PC-3 (cell line): Measurements from ENCODE around the gene SMPDL3A. TPM values are rescaled to one million over a fixed set of nuclear protein-coding genes. Genes with fewer than 3 reads are reported as not detected.

ENCODE experiments used
- ATAC-seq: fragments of 200-7000 bp; cut with Tn5 transposase; 2 replicates; pipeline ENCODE4 v1.9.1; 2020; ENCODE audit warnings: mild to moderate bottlenecking, moderate library complexity
- BruUV-seq: library from RNA; stranded (reverse); fragments of 400-500 nt; replicated peaks from 2 replicates; lab custom pipeline; 2021; lab: Mats Ljungman, UMichigan
- CTCF ChIA-PET: fragments of 300-600 bp; sonication (Branson Sonifier 250); formaldehyde crosslinking; loops from one replicate; lab custom pipeline; 2022; ENCODE audit warnings: antibody characterized with exemption; lab: Charles Lee
- POLR2A ChIA-PET: fragments of 300-600 bp; sonication (Branson Sonifier 250); formaldehyde crosslinking; loops from one replicate; lab custom pipeline; 2022; ENCODE audit warnings: antibody characterized with exemption; ENCODE audit not compliant: unreplicated experiment; lab: Charles Lee
- DNase-seq: peaks from one replicate; pipeline ENCODE4 v3.0.0-alpha.2; 2015
- H2AFZ ChIP-seq: fragments of 300-600 bp; sonication (generic); 2 replicates; pipeline ENCODE4 v1.6.0; 2016; ENCODE audit warnings: antibody characterized with exemption, low read length
- H3F3A ChIP-seq: fragments of 300-600 bp; sonication (generic); one replicate; pipeline ENCODE4 v1.6.0; 2017; ENCODE audit warnings: antibody characterized with exemption, low read length, control low read depth, mild to moderate bottlenecking; ENCODE audit not compliant: unreplicated experiment
- H3K27ac ChIP-seq: fragments of 300-600 bp; sonication (generic); 2 replicates; pipeline ENCODE4 v1.5.1; 2016; ENCODE audit warnings: mild to moderate bottlenecking, low read length
- H3K27me3 ChIP-seq: fragments of 300-600 bp; sonication (generic); 2 replicates; pipeline ENCODE4 v1.6.1; 2016; ENCODE audit warnings: low read length, mixed read lengths
- H3K36me3 ChIP-seq: fragments of 300-600 bp; sonication (generic); 2 replicates; pipeline ENCODE4 v1.6.1; 2016; ENCODE audit warnings: low read depth, mixed run types, low read length, mixed read lengths
- H3K4me1 ChIP-seq: fragments of 300-600 bp; sonication (generic); 2 replicates; pipeline ENCODE4 v1.5.1; 2016; ENCODE audit warnings: low read length; ENCODE audit not compliant: insufficient read depth
- H3K4me2 ChIP-seq: fragments of 300-600 bp; sonication (generic); 2 replicates; pipeline ENCODE4 v1.6.0; 2016; ENCODE audit warnings: low read length
- H3K4me3 ChIP-seq: fragments of 300-600 bp; sonication (generic); 2 replicates; pipeline ENCODE4 v1.5.1; 2016; ENCODE audit warnings: mild to moderate bottlenecking, low read length, mixed read lengths
- H3K79me2 ChIP-seq: fragments of 300-600 bp; sonication (generic); 2 replicates; pipeline ENCODE4 v1.6.1; 2017; ENCODE audit warnings: low read length, mixed read lengths
- H3K9ac ChIP-seq: fragments of 300-600 bp; sonication (generic); 2 replicates; pipeline ENCODE4 v1.6.0; 2016; ENCODE audit warnings: mild to moderate bottlenecking, low read length
- H3K9me2 ChIP-seq: fragments of 300-600 bp; sonication (generic); replicated peaks from 2 replicates; pipeline ENCODE4 v1.6.1; 2016; ENCODE audit warnings: mixed run types, low read length, mixed read lengths
- H3K9me3 ChIP-seq: fragments of 300-600 bp; sonication (generic); 2 replicates; pipeline ENCODE4 v1.6.1; 2016; ENCODE audit warnings: low read length, mixed read lengths
- H4K20me1 ChIP-seq: fragments of 300-600 bp; sonication (generic); 2 replicates; pipeline ENCODE4 v1.6.1; 2016; ENCODE audit warnings: low read length, mixed read lengths
- EZH2 ChIP-seq: fragments of 300-600 bp; sonication (generic); IDR thresholded peaks from one replicate; pipeline ENCODE4 v1.6.1; 2017; ENCODE audit warnings: antibody characterized with exemption, mild to moderate bottlenecking, low read length; ENCODE audit not compliant: unreplicated experiment
- EZH2phosphoT487 ChIP-seq: fragments of 300-600 bp; sonication (generic); IDR thresholded peaks from 2 replicates; pipeline ENCODE4 v1.6.1; 2018; ENCODE audit warnings: mild to moderate bottlenecking, antibody characterized with exemption, low read length, borderline replicate concordance
- intact Hi-C: fragments of 100-400 bp; cut with micrococcal nuclease; formaldehyde crosslinking; loops from 2 replicates; pipeline ENCODE4 v1.9.0; 2023
- total RNA-seq: library from RNA; depleted of rRNA; stranded (reverse); fragments of >200 nt; gene quantifications from 2 replicates; pipeline ENCODE4 v1.2.3, GENCODE V29; 2014
- TF ChIP-seq, protein P1 (sequence below): fragments of 300-600 bp; sonication (generic); conservative IDR thresholded peaks from 2 replicates; pipeline ENCODE4 v1.5.1; 2017; ENCODE audit warnings: antibody characterized with exemption, low read depth, mild to moderate bottlenecking, low read length

Gene SMPDL3A
- total RNA-seq, 1 experiment from 2014 or later, result 4.6 TPM

GRCh38 chr6:122781716-122782115 is 7.3 kb upstream of the SMPDL3A start:
- Histone ChIP-seq H3K9me2 (no peaks in the 10 kb centered on the region), H3K9me3 (no peaks in the 10 kb centered on the region), H3K36me3 (no peaks in the 10 kb centered on the region), H2AFZ (no peak overlapping the region), H3K27ac (no peak overlapping the region), H3K4me2 (no peak overlapping the region), H3K27me3 (peaks cover 10% of the 10 kb centered on the region), H3K79me2 (no peaks in the 10 kb centered on the region), H3F3A (no peaks in the 10 kb centered on the region), H4K20me1 (no peaks in the 10 kb centered on the region), H3K9ac (no peak overlapping the region), H3K4me3 (no peak overlapping the region), H3K4me1 (no peaks in the 10 kb centered on the region)
- DNase-seq (no peak), ATAC-seq (no peak)
- intact Hi-C loops, result no loop called here
- ChIA-PET CTCF (no interaction called here), POLR2A (no interaction called here)
- BruUV-seq, result no TSS peak
- TF ChIP-seq EZH2 (no peak), EZH2phosphoT487 (no peak)
- TF ChIP-seq, protein P1, sequence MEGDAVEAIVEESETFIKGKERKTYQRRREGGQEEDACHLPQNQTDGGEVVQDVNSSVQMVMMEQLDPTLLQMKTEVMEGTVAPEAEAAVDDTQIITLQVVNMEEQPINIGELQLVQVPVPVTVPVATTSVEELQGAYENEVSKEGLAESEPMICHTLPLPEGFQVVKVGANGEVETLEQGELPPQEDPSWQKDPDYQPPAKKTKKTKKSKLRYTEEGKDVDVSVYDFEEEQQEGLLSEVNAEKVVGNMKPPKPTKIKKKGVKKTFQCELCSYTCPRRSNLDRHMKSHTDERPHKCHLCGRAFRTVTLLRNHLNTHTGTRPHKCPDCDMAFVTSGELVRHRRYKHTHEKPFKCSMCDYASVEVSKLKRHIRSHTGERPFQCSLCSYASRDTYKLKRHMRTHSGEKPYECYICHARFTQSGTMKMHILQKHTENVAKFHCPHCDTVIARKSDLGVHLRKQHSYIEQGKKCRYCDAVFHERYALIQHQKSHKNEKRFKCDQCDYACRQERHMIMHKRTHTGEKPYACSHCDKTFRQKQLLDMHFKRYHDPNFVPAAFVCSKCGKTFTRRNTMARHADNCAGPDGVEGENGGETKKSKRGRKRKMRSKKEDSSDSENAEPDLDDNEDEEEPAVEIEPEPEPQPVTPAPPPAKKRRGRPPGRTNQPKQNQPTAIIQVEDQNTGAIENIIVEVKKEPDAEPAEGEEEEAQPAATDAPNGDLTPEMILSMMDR, result no peak

- no peak overlapping the region for H3K9ac ChIP-seq
- BruUV-seq, result no TSS peak
- H3K9me2 ChIP-seq, result no peaks in the 10 kb centered on the region
- no peak overlapping the region for H3K4me2 ChIP-seq
- ChIA-PET POLR2A (no interaction called here), CTCF (no interaction called here)
- no peak for TF ChIP-seq EZH2phosphoT487
- TF ChIP-seq, protein P1, result no peak
- TF ChIP-seq EZH2, result no peak
- no peaks in the 10 kb centered on the region for H3K36me3 ChIP-seq
- H3K27me3 ChIP-seq, result peaks cover 10% of the 10 kb centered on the region
- no peak for DNase-seq
- H2AFZ ChIP-seq, result no peak overlapping the region
- H3K79me2 ChIP-seq, result no peaks in the 10 kb centered on the region
- H3F3A ChIP-seq, result no peaks in the 10 kb centered on the region
- H3K9me3 ChIP-seq, result no peaks in the 10 kb centered on the region
- H3K4me3 ChIP-seq, result no peak overlapping the region
- no peak for ATAC-seq
- no peaks in the 10 kb centered on the region for H4K20me1 ChIP-seq
- intact Hi-C loops, result no loop called here
- H3K4me1 ChIP-seq, result peaks cover 5% of the 10 kb centered on the region; the same call in 1 of the 2 replicates
- no peak overlapping the region for H3K27ac ChIP-seq
Observed at GRCh38 chr6:122783401-122783800, 5.7 kb upstream of the SMPDL3A start.

GRCh38 chr6:122785891-122786290 is 3.2 kb upstream of the SMPDL3A start:
- intact Hi-C loops, result loop anchor here (5.0 kb wide), 2 partner anchors 51 to 54 kb away; no protein-coding TSS in a partner anchor
- CTCF ChIA-PET, result no interaction called here
- H3K4me1 ChIP-seq, result peaks cover 19% of the 10 kb centered on the region

More at GRCh38 chr6:122785891-122786290, 3.2 kb upstream of the SMPDL3A start:
- Histone ChIP-seq H3F3A (no peaks in the 10 kb centered on the region), H3K9ac (no peak overlapping the region), H3K9me2 (no peaks in the 10 kb centered on the region), H3K27me3 (no peaks in the 10 kb centered on the region), H3K4me2 (no peak overlapping the region), H3K4me3 (no peak overlapping the region), H3K9me3 (no peaks in the 10 kb centered on the region), H3K36me3 (no peaks in the 10 kb centered on the region), H4K20me1 (no peaks in the 10 kb centered on the region), H3K27ac (no peak overlapping the region), H2AFZ (no peak overlapping the region), H3K79me2 (peaks cover 9% of the 10 kb centered on the region)
- ATAC-seq, result no peak
- TF ChIP-seq, protein P1, result no peak
- TF ChIP-seq EZH2 (no peak), EZH2phosphoT487 (no peak)
- no peak for DNase-seq
- no TSS peak for BruUV-seq
- POLR2A ChIA-PET, result no interaction called here
